Ishikawa (cell line): ENCODE measurements around the gene ADAMTS1.

Source experiments
- CEBPB ChIP-seq: IDR thresholded peaks from 2 replicates; pipeline ENCODE4 v1.6.1; 2012
- CREB1 ChIP-seq: IDR thresholded peaks from 2 replicates; pipeline ENCODE4 v1.6.1; 2012; ENCODE audit warnings: low read depth
- EGR1 ChIP-seq: IDR thresholded peaks from 2 replicates; pipeline ENCODE4 v1.6.1; 2012
- EP300 ChIP-seq: IDR thresholded peaks from 2 replicates; pipeline ENCODE4 v1.6.1; 2012; ENCODE audit warnings: borderline replicate concordance
- FOXM1 ChIP-seq: IDR thresholded peaks from 2 replicates; pipeline ENCODE4 v1.6.1; 2012; ENCODE audit warnings: low read depth, borderline replicate concordance
- MAX ChIP-seq: IDR thresholded peaks from 2 replicates; pipeline ENCODE4 v1.6.1; 2012
- NFIC ChIP-seq: IDR thresholded peaks from 2 replicates; pipeline ENCODE4 v1.6.1; 2012
- RAD21 ChIP-seq: IDR thresholded peaks from 2 replicates; pipeline ENCODE4 v1.6.1; 2012; ENCODE audit warnings: low read depth
- REST ChIP-seq: IDR thresholded peaks from 2 replicates; pipeline ENCODE4 v1.6.1; 2012; ENCODE audit warnings: low read depth, mild to moderate bottlenecking
- TAF1 ChIP-seq: IDR thresholded peaks from 2 replicates; pipeline ENCODE4 v1.6.1; 2012; ENCODE audit warnings: low read depth, mild to moderate bottlenecking
- TCF12 ChIP-seq: IDR thresholded peaks from 2 replicates; pipeline ENCODE4 v1.6.1; 2012; ENCODE audit warnings: low read depth
- TEAD4 ChIP-seq: IDR thresholded peaks from 2 replicates; pipeline ENCODE4 v1.6.1; 2012
- USF1 ChIP-seq: IDR thresholded peaks from 2 replicates; pipeline ENCODE4 v1.6.1; 2012
- YY1 ChIP-seq: IDR thresholded peaks from 2 replicates; pipeline ENCODE4 v1.6.1; 2012; ENCODE audit warnings: low read depth
- ZBTB7A ChIP-seq: IDR thresholded peaks from 2 replicates; pipeline ENCODE4 v1.6.1; 2012; ENCODE audit warnings: low read depth

ADAMTS1 gene

GRCh38 chr21:26814386-26814785 is 30.8 kb downstream of the ADAMTS1 start:
- TF ChIP-seq TEAD4 = peak; percentile 44; the same call in 1 of the 2 replicates
- TF ChIP-seq TAF1 = no peak
- TF ChIP-seq ZBTB7A = no peak
- TF ChIP-seq CEBPB = no peak
- TF ChIP-seq TCF12 = no peak
- no peak for TF ChIP-seq FOXM1
- no peak for TF ChIP-seq MAX
- TF ChIP-seq CREB1 = no peak

- TF ChIP-seq USF1 (no peak), EP300 (no peak), NFIC (no peak)
Observed at GRCh38 chr21:26813426-26813998, 31.7 kb downstream of the ADAMTS1 start.

- TF ChIP-seq EGR1 (no peak), ZBTB7A (no peak), NFIC (no peak), TEAD4 (no peak), YY1 (no peak), FOXM1 (no peak), CEBPB (no peak), EP300 (no peak), TAF1 (no peak), USF1 (no peak), REST (no peak), TCF12 (no peak), MAX (no peak), CREB1 (no peak), RAD21 (no peak)
Observed at GRCh38 chr21:26812173-26812572, 33.0 kb downstream of the ADAMTS1 start.

GRCh38 chr21:26811482-26811881 is 33.7 kb downstream of the ADAMTS1 start:
- no peak for TF ChIP-seq MAX
- no peak for TF ChIP-seq TCF12
- TF ChIP-seq ZBTB7A = no peak

- no peak for TF ChIP-seq MAX
- TF ChIP-seq EGR1 = no peak
- TF ChIP-seq EP300 = no peak
- TF ChIP-seq NFIC = no peak
- TF ChIP-seq YY1 = no peak
Observed at GRCh38 chr21:26810676-26811415, 34.4 kb downstream of the ADAMTS1 start.

- no peak for TF ChIP-seq USF1
- no peak for TF ChIP-seq REST
- no peak for TF ChIP-seq FOXM1
- no peak for TF ChIP-seq NFIC
- no peak for TF ChIP-seq EP300
- TF ChIP-seq ZBTB7A = no peak
- TF ChIP-seq MAX = no peak
- no peak for TF ChIP-seq EGR1
Observed at GRCh38 chr21:26810266-26810665, 34.9 kb downstream of the ADAMTS1 start.
